ENCODE results near the gene SEMA6B. TPM values are rescaled to one million over a fixed set of nuclear protein-coding genes. Genes with fewer than 3 reads are reported as not detected.

The SEMA6B gene
- total RNA-seq, 1 experiment from 2014 or later, result 38.4 TPM

DNA sequence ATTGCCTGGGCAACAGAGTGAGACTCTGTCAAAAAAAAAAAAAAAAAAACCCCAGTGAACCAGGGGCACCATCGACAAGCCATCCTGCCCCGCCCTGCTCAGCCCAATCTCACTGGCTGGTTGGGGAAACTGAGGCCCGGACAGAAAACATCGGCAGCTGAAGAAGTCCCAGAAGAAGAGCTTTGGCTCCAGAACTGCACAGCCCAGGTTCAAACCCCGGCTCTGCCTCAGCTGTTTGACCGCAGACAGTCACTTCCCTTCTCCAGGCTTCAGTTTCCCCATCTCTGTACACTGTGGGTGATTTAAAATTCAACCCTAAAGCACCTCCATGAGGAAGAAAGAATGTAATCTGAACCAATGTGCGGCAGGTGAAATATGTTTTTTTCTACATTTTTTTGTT, 9.4 kb upstream of the SEMA6B start:
- no peaks in the 10 kb centered on the region for H3K36me3 Mint-ChIP-seq (ENCODE audit: insufficient read depth in 1 of 3, low read depth in 3 of 3)
- Histone ChIP-seq H3K4ac (ENCODE audit: low read depth, low read length) (no peak overlapping the region), H4K20me1 (ENCODE audit: control insufficient read depth, insufficient read depth, insufficient read length) (no peaks in the 10 kb centered on the region), H2BK20ac (ENCODE audit: low read depth, low read length, poor library complexity, severe bottlenecking) (no peak overlapping the region), H3K4me1 (ENCODE audit: insufficient read depth, low read length) (no peaks in the 10 kb centered on the region), H3T11ph (ENCODE audit: low read length) (no peak overlapping the region), H3K18ac (ENCODE audit: insufficient read length, low read depth, low read length) (no peak overlapping the region), H4K5ac (ENCODE audit: insufficient read length, low read depth, low read length) (no peak overlapping the region), H2BK12ac (ENCODE audit: insufficient read length, low read depth, low read length) (no peak overlapping the region), H3K9ac (ENCODE audit: extremely low read depth, insufficient read length, low read length) (no peak overlapping the region), H3K79me1 (ENCODE audit: insufficient read depth, low read depth, low read length, poor library complexity, severe bottlenecking) (peaks cover 3% of the 10 kb centered on the region), H4K8ac (replicated peaks; ENCODE audit: insufficient read length, low read depth, low read length) (no peak overlapping the region), H2BK15ac (ENCODE audit: low read depth, low read length) (no peak overlapping the region), H3K9me3 (ENCODE audit: control insufficient read depth, low read depth, low read length) (no peaks in the 10 kb centered on the region), H3K27ac (ENCODE audit: insufficient read length, low read depth, low read length) (no peak overlapping the region), H2BK5ac (ENCODE audit: insufficient read length, low read length) (no peak overlapping the region), H3K79me2 (ENCODE audit: insufficient read depth, low read length) (no peaks in the 10 kb centered on the region), H3K56ac (ENCODE audit: insufficient read length, low read depth, low read length) (no peak overlapping the region), H3K14ac (ENCODE audit: insufficient read depth, low read length) (no peak overlapping the region), H2AK5ac (ENCODE audit: insufficient read length, low read length) (no peak overlapping the region), H3K23me2 (ENCODE audit: insufficient read length, low read depth, low read length, poor library complexity, severe bottlenecking) (no peaks in the 10 kb centered on the region), H4K91ac (ENCODE audit: insufficient read length, low read depth, low read length) (no peak overlapping the region), H3K23ac (ENCODE audit: insufficient read length, low read depth, low read length) (no peak overlapping the region), H2AFZ (ENCODE audit: low read length) (no peak overlapping the region), H2BK120ac (ENCODE audit: low read depth, low read length, poor library complexity, severe bottlenecking) (no peak overlapping the region), H3K4me2 (ENCODE audit: insufficient read depth, insufficient read length, low read length) (no peak overlapping the region), H3K27me3 (ENCODE audit: insufficient read depth, low read length) (no peaks in the 10 kb centered on the region)
- no CpG with 5 or more reads among the region's 7 CpGs for WGBS (ENCODE audit: extremely low coverage, insufficient read length, low lambda C conversion rate)
- H3K4me1 Mint-ChIP-seq, result peaks cover 3 to 8% of the 10 kb centered on the region in 2 experiments; a peak in 2 of 4 replicates
- TF ChIP-seq, protein P1, sequence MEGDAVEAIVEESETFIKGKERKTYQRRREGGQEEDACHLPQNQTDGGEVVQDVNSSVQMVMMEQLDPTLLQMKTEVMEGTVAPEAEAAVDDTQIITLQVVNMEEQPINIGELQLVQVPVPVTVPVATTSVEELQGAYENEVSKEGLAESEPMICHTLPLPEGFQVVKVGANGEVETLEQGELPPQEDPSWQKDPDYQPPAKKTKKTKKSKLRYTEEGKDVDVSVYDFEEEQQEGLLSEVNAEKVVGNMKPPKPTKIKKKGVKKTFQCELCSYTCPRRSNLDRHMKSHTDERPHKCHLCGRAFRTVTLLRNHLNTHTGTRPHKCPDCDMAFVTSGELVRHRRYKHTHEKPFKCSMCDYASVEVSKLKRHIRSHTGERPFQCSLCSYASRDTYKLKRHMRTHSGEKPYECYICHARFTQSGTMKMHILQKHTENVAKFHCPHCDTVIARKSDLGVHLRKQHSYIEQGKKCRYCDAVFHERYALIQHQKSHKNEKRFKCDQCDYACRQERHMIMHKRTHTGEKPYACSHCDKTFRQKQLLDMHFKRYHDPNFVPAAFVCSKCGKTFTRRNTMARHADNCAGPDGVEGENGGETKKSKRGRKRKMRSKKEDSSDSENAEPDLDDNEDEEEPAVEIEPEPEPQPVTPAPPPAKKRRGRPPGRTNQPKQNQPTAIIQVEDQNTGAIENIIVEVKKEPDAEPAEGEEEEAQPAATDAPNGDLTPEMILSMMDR (conservative IDR thresholded peaks at IDR 0.05), result no peak
- no peak overlapping the region for H3K4me3 Mint-ChIP-seq
- H3K27ac Mint-ChIP-seq, result no peak overlapping the region
- no peaks in the 10 kb centered on the region for H3K9me3 Mint-ChIP-seq
- H3K27me3 Mint-ChIP-seq (ENCODE audit: low read depth), result peaks cover 3% of the 10 kb centered on the region
- no peak for DNase-seq

Data from H9 (cell line).